Measurements from ENCODE around the gene HTR2A. TPM values are rescaled to one million over a fixed set of nuclear protein-coding genes. Genes with fewer than 3 reads are reported as not detected.

Gene HTR2A
- polyA plus RNA-seq, 1 of the 3 experiments (the other 2 are of a cell fraction): 0.33 TPM

DNA sequence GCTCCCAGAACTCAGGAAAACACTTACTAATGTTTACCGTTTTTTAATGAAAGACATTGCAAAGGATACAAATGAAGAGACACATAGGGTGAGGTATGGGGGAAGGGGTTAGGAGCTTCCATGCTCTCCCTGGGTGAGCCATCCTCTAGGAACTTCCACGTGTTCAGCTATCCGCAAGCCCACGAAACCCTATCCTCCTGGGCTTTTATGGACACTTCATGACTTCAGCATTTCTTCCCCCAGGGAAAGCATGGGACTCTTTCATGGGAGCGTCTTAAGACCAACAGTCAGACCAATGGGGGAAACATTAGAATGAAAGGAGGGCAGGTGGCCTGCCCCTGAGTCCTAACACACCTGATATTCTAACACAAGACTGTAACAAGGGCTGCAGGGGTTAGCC, 93.3 kb downstream of the HTR2A start:
- Histone ChIP-seq H3K27me3 (ENCODE audit: insufficient read depth) (no peaks in the 10 kb centered on the region), H3K79me2 (ENCODE audit: insufficient read depth) (no peaks in the 10 kb centered on the region), H3F3A (replicated peaks; ENCODE audit: insufficient read depth) (peaks cover 14% of the 10 kb centered on the region), H3K9ac (no peak overlapping the region), H3K4me2 (no peak overlapping the region), H3K4me1 (ENCODE audit: control insufficient read depth in 1 of 2, insufficient read depth in 2 of 2, low read depth in 1 of 2, low read length in 1 of 2) (no peaks in the 10 kb centered on the region; a peak in 1 of 4 replicates), H3K36me3 (replicated peaks in 1 of 2; ENCODE audit: control insufficient read depth in 1 of 2, insufficient read depth in 2 of 2, low read length in 1 of 2) (no peaks in the 10 kb centered on the region), H2AFZ (ENCODE audit: low read depth) (no peak overlapping the region), H3K9me3 (no peaks in the 10 kb centered on the region), H4K20me1 (ENCODE audit: insufficient read depth) (no peaks in the 10 kb centered on the region), H3K9me2 (no peaks in the 10 kb centered on the region), H3K27ac (ENCODE audit: low read depth in 2 of 2, low read length in 1 of 2) (peak overlapping the region in 1 of 2 experiments; percentile 66; a peak in 2 of 4 replicates), H3K4me3 (ENCODE audit: low read depth in 2 of 2, low read length in 1 of 2) (no peak overlapping the region)
- no peak for DNase-seq
- ChIA-PET CTCF (no interaction called here), POLR2A (no interaction called here)
- 89% methylated on average over 5 of the region's 5 CpGs for WGBS (ENCODE audit: low lambda C conversion rate)
- TF ChIP-seq RCOR1 (IDR thresholded peaks at IDR 0.05; ENCODE audit: low read length): no peak
- no peak for TF ChIP-seq EZH2phosphoT487 (IDR thresholded peaks at IDR 0.05; ENCODE audit: borderline replicate concordance, low read depth)
- TF ChIP-seq RAD21 (IDR thresholded peaks at IDR 0.05; ENCODE audit: low read length): no peak
- TF ChIP-seq, protein P1, sequence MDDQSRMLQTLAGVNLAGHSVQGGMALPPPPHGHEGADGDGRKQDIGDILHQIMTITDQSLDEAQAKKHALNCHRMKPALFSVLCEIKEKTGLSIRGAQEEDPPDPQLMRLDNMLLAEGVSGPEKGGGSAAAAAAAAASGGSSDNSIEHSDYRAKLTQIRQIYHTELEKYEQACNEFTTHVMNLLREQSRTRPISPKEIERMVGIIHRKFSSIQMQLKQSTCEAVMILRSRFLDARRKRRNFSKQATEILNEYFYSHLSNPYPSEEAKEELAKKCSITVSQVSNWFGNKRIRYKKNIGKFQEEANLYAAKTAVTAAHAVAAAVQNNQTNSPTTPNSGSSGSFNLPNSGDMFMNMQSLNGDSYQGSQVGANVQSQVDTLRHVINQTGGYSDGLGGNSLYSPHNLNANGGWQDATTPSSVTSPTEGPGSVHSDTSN (IDR thresholded peaks at IDR 0.05): no peak
- TF ChIP-seq, protein P2, sequence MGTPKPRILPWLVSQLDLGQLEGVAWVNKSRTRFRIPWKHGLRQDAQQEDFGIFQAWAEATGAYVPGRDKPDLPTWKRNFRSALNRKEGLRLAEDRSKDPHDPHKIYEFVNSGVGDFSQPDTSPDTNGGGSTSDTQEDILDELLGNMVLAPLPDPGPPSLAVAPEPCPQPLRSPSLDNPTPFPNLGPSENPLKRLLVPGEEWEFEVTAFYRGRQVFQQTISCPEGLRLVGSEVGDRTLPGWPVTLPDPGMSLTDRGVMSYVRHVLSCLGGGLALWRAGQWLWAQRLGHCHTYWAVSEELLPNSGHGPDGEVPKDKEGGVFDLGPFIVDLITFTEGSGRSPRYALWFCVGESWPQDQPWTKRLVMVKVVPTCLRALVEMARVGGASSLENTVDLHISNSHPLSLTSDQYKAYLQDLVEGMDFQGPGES (IDR thresholded peaks at IDR 0.05; ENCODE audit: low read depth, low read length): no peak
- no peak for TF ChIP-seq GABPA (IDR thresholded peaks at IDR 0.05; ENCODE audit: low read depth)
- no peak for TF ChIP-seq GATA2 (CRISPR knock-in tag; IDR thresholded peaks at IDR 0.05)
- TF ChIP-seq RFX5 (IDR thresholded peaks at IDR 0.05; ENCODE audit: low read length): no peak
- TF ChIP-seq EP300 (IDR thresholded peaks at IDR 0.05; ENCODE audit: borderline replicate concordance in 1 of 2, low read depth in 1 of 2, low read length in 1 of 2): no peak
- TF ChIP-seq TCF12 (IDR thresholded peaks at IDR 0.05): no peak
- TF ChIP-seq, protein P3, sequence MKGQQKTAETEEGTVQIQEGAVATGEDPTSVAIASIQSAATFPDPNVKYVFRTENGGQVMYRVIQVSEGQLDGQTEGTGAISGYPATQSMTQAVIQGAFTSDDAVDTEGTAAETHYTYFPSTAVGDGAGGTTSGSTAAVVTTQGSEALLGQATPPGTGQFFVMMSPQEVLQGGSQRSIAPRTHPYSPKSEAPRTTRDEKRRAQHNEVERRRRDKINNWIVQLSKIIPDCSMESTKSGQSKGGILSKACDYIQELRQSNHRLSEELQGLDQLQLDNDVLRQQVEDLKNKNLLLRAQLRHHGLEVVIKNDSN (IDR thresholded peaks at IDR 0.05; ENCODE audit: borderline replicate concordance, low read depth): no peak
- no peak for TF ChIP-seq CHD2 (IDR thresholded peaks at IDR 0.05; ENCODE audit: low read length, partially characterized antibody)
- no peak for TF ChIP-seq RXRA (IDR thresholded peaks at IDR 0.05; ENCODE audit: borderline replicate concordance, low read depth)
- no peak for TF ChIP-seq SMC3 (IDR thresholded peaks at IDR 0.05; ENCODE audit: low read depth, low read length)
- no peak for TF ChIP-seq FOSL2 (IDR thresholded peaks at IDR 0.05; ENCODE audit: borderline replicate concordance, low read depth)
- no peak for TF ChIP-seq YY1 (IDR thresholded peaks at IDR 0.05; ENCODE audit: low read depth)
- TF ChIP-seq, protein P4, sequence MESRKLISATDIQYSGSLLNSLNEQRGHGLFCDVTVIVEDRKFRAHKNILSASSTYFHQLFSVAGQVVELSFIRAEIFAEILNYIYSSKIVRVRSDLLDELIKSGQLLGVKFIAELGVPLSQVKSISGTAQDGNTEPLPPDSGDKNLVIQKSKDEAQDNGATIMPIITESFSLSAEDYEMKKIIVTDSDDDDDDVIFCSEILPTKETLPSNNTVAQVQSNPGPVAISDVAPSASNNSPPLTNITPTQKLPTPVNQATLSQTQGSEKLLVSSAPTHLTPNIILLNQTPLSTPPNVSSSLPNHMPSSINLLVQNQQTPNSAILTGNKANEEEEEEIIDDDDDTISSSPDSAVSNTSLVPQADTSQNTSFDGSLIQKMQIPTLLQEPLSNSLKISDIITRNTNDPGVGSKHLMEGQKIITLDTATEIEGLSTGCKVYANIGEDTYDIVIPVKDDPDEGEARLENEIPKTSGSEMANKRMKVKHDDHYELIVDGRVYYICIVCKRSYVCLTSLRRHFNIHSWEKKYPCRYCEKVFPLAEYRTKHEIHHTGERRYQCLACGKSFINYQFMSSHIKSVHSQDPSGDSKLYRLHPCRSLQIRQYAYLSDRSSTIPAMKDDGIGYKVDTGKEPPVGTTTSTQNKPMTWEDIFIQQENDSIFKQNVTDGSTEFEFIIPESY (IDR thresholded peaks at IDR 0.05; ENCODE audit: borderline replicate concordance, low read depth): no peak
- no peak for TF ChIP-seq TAF1 (IDR thresholded peaks at IDR 0.05; ENCODE audit: borderline replicate concordance, low read depth, low read length)
